Measurements from ENCODE around the gene THUMPD3.

The THUMPD3 gene

DNA sequence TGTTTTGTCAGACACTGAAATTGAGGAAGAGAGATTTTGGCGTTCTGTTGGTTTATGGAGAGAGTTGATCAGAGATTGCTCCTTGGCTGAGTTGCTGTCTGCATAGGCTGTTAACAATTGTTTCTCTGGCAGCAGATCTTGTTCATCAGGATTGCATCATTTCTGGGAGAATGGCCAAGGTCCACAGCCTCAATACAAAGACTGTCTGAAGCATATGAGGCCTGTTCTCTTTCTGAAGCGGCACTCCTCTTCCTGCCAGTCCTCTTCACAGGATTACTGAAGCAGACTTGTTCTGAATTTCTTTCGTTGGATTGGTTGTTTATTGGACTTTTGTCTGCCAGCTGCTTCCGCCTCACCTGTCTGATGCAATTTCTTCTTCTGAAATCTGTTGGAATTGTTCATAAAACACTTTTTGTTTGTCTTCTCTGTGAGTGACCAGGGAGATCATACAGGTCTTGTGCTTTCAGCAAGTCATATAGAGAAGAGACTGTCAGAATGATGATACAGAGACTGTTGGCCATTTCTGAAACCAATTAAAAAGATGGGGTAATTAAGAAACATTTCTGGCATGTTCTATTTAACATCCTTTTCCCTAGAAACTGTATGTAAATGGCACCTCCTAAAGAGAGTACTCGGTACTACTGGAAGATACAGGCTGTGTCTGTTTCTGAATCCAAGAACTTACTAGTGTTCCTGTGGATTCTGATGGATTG is 60.0 kb downstream of the THUMPD3 start:
- DNase-seq (ENCODE audit: low spot score): peak; percentile 82

DNA sequence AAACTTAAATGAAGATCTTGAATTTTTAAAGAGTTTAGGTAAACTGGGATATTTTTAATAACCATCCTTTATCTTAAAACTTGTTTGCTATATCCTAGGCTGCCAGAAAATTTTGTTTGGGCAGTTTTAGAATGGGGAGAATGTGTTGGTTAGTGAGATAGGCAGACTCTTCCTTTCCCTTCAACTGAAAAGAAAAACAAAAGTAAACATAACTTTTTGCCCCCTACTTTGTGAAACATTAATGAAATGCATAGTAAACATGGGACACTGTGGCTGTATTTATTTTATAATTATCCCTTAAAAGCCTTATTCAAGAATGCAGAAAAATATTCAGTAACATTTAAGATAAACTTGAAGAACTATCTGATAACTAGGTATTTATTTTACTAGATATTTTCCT is 65.6 kb downstream of the THUMPD3 start:
- DNase-seq (ENCODE audit: low spot score): no peak

DNA sequence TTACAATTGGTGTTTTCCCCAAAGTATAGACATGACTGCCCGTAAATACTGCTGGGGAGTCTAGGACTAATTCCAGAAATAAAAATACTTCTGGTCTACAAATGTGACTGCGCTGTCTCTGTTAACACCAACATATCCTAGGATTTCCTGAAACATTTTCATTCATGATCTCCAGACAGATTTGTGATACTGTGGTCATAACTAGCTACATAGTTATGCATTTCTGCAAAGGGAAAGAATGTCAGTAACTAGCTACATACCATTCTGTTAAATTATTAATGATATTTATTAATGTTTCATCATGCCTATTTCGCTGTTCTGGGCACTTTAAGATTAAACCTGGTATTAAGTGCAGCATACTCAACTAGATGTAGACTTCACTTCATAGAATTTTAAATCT is 67.9 kb downstream of the THUMPD3 start:
- no peak for DNase-seq (ENCODE audit: low spot score)

DNA sequence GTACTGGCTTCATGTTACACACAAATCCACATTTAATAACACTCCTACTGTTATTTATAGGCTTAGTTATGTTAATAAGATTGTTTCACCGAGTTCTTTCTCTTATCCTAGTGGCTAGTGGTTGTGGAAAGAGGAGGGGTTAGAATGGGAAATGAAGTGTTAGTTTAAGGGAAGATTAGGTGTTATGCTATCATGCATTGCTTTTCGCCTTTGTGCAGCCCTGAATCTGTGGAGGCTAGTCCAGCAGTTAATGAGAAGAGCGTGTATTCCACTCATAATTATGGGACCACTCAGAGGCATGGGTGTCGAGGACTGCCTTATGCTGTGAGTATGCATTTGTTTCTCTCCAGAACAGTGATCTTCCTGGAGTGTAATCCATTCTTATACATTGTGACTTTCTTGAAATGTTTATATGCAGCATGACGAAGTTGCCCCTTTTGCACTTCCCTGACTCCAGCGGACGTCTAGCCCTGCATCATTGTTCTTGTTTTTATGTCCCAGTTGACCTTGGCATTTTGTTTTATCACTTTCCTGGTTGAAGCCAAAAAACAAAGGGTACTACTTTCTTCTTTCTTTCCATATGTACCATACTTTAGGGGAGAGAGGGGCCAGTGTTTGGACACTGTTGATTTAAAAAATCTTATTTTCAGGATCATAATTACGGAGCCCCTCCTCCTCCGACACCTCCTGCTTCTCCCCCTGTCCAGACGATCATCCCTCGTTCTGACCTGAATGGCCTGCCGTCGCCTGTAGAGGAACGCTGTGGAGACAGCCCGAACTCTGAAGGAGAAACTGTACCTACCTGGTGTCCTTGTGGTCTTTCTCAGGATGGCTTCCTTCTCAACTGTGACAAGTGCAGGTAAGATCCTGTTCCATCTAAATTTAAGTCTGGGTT is 71.0 kb downstream of the THUMPD3 start:
- no peak for DNase-seq (ENCODE audit: low spot score)

DNA sequence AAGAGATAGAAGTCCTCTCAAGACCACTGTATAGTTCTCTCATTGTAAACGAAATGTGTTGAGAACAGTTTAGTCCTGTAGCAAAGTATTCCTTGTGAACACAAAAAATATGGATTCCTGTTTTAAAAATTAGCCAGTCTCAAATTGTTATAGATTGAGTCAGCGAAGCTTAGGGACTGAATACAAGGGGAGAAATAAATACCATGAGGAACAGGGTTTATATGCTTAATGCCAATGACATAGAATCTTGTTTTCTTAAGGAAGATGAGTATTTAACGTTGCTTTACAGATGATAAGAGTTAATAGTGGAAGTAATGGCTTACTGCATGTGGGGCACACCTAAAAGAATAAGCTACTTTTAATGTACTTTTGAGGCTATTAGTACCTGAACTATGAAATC is 72.5 kb downstream of the THUMPD3 start:
- DNase-seq (ENCODE audit: low spot score): no peak

All from left forelimb (tissue), 1 donor.